Sigmoid colon (tissue), 4 donors: ENCODE results near the gene MSH6.

ENCODE experiments used
- EP300 ChIP-seq, 4 donors: sonication (generic); formaldehyde crosslinking; IDR thresholded peaks; one replicate each; pipeline ENCODE4 v1.6.1; 2017; ENCODE audit warnings: antibody characterized with exemption in 4 of 4
- POLR2A ChIP-seq, 2 donors: fragments of 450-650 bp; IDR thresholded peaks; one replicate each; pipeline ENCODE4 v1.6.1; 2016; ENCODE audit warnings: antibody characterized with exemption in 2 of 2, mild to moderate bottlenecking in 2 of 2, moderate library complexity in 2 of 2
- POLR2AphosphoS5 ChIP-seq, 4 donors: sonication (generic); formaldehyde crosslinking; IDR thresholded peaks; one replicate each; pipeline ENCODE4 v1.6.1; 2017; ENCODE audit warnings: antibody characterized with exemption in 4 of 4
- TF ChIP-seq, protein P1 (sequence below), 4 experiments: fragments of 450-650 bp in 3 of 4; fragments of 200-600 bp in 1 of 4; IDR thresholded peaks; one replicate each; pipeline ENCODE4 v1.5.1; 2016 to 2019; ENCODE audit warnings: antibody characterized with exemption in 4 of 4, mild to moderate bottlenecking in 3 of 4, moderate library complexity in 2 of 4

DNA sequence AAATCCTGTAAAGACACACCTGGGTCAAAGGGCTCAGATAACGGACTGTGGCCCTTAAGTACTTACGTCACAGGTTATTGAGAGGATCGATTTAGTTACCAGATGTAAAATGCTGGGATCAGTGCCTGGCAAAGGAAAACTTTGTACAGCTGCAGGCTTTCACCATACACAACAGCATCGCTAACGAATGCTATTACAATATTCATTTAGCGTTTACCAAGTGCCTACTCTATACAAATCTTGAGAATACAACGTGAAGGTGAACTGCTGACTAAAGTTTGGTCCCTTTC lies 619 bp upstream of the MSH6 start:
- TF ChIP-seq EP300 (IDR thresholded peaks at IDR 0.05) = no peak
- TF ChIP-seq, protein P1, sequence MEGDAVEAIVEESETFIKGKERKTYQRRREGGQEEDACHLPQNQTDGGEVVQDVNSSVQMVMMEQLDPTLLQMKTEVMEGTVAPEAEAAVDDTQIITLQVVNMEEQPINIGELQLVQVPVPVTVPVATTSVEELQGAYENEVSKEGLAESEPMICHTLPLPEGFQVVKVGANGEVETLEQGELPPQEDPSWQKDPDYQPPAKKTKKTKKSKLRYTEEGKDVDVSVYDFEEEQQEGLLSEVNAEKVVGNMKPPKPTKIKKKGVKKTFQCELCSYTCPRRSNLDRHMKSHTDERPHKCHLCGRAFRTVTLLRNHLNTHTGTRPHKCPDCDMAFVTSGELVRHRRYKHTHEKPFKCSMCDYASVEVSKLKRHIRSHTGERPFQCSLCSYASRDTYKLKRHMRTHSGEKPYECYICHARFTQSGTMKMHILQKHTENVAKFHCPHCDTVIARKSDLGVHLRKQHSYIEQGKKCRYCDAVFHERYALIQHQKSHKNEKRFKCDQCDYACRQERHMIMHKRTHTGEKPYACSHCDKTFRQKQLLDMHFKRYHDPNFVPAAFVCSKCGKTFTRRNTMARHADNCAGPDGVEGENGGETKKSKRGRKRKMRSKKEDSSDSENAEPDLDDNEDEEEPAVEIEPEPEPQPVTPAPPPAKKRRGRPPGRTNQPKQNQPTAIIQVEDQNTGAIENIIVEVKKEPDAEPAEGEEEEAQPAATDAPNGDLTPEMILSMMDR (IDR thresholded peaks at IDR 0.05) = no peak
- TF ChIP-seq POLR2A (IDR thresholded peaks at IDR 0.05) = no peak
- no peak for TF ChIP-seq POLR2AphosphoS5 (IDR thresholded peaks at IDR 0.05)
